GM12873 (cell line): ENCODE results near the gene ACVRL1.

Experiments
- TF ChIP-seq, protein P1 (sequence below): IDR thresholded peaks from 2 replicates; pipeline ENCODE4 v1.5.1; 2012; ENCODE audit warnings: low read depth, mild to moderate bottlenecking, moderate library complexity, low read length, control low read depth; ENCODE audit not compliant: insufficient read depth; ENCODE audit errors: missing control alignments

ACVRL1 gene

DNA sequence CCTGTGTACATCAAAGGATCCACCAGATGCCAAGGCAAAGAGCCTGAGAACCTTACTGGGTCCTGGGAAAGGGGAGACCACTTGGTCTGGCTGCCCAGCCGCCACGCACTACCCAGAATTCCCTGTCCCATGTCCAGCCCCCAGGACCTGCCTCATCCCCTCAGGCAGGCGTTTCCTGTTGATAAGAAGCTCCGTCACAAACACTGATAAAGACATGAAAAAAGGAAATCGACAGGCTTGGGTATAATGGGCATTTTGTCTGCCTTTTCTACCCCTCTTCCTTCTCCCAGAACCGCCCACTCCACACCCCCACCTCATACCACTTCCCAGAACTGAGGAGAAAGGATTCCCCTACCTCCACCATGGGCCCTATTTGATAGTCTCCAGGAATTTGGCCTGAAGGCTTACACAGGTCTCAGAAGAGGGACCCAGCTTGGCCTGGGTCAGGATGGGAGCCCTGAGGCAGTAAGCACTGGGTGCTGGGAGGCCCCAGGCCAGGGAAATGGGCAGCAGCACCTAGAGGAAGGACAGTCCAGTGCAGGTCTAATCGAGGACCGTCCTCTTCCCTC is 18.8 kb downstream of the ACVRL1 start:
- TF ChIP-seq, protein P1, sequence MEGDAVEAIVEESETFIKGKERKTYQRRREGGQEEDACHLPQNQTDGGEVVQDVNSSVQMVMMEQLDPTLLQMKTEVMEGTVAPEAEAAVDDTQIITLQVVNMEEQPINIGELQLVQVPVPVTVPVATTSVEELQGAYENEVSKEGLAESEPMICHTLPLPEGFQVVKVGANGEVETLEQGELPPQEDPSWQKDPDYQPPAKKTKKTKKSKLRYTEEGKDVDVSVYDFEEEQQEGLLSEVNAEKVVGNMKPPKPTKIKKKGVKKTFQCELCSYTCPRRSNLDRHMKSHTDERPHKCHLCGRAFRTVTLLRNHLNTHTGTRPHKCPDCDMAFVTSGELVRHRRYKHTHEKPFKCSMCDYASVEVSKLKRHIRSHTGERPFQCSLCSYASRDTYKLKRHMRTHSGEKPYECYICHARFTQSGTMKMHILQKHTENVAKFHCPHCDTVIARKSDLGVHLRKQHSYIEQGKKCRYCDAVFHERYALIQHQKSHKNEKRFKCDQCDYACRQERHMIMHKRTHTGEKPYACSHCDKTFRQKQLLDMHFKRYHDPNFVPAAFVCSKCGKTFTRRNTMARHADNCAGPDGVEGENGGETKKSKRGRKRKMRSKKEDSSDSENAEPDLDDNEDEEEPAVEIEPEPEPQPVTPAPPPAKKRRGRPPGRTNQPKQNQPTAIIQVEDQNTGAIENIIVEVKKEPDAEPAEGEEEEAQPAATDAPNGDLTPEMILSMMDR, result no peak

DNA sequence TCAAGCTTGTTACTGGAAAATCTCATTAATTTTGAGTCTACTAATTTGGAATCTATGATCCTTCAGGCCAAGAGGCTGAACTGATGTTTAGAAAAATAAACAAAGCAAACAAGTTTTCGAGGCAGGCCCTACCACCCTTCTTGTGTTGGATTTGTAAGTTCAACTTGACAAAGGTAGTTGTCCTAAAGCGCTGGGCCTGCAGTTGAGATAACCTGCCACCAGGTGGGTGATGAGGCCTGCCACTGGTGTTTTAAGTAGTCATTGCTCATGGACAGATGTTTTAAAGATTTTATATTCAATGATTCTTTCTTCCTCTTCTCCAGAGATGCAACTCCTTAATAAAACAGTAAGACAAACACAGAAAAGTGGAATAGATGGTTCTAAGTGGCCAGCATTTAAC is 19.4 kb downstream of the ACVRL1 start:
- TF ChIP-seq, protein P1, result peak; percentile 70

DNA sequence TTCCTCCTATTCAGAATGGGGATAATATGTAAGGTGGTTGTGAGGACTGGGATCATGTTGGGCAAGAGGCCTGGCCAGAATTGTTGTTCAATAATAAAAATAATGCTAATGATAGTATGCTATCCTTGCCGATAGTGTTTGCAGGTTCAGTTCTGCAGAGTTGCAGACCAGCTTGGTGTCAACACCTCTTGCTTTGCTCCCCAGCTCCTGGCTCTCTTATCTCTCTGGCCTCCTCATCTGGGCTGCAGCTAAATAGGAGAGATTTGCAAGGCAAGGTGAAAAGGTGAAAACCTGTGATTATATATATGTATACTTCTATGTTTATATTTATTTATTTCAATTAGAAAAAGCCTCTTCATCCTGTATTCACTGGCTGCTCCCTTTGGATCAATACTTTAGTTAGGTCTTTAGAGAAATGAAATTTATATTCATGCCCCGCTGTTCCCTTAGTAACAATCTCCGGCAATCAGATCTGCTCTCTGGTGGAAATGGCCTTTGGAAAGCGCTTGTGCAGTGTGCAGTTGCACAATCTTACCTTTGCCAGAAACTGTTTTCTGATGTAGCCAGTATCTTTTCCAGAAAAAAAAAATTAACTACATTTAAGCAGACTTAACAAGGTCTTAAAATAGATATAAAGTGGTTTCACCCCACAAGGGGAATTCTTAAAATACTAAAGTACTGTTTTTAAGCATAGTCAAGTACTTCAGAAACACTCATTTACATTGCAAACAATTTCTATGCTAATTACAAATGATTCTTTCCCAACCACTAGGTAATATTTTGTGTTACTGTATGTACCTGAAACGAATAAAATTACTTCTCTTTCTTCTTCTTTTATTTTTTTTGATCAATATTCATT is 25.1 kb downstream of the ACVRL1 start:
- TF ChIP-seq, protein P1, result no peak

- TF ChIP-seq, protein P1, result no peak
Observed at GRCh38 chr12:51934080-51934479, 26.8 kb downstream of the ACVRL1 start.

- TF ChIP-seq, protein P1, result no peak
Observed at GRCh38 chr12:51937926-51938325, 30.6 kb downstream of the ACVRL1 start.

DNA sequence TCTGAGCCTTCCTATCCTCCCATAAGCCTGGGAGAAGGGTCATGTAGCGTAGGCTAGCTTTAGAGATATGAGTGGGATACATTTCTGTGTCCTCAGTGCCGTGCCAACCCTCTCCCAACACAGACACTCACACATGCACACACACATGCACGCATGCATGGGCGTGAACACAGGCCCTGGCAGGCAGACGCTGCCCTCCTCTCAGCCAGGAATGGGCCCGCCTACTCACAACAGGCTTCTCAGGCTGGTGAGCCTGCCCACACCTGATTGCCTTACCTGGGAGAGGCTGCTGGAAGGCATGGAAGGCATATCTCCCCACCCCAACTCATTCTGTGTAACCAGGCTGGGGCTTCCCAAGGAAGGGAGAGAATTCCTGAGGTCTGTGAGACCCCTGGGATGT is 31.4 kb downstream of the ACVRL1 start:
- TF ChIP-seq, protein P1, result no peak

GRCh38 chr12:51941011-51941581 is 33.8 kb downstream of the ACVRL1 start:
- TF ChIP-seq, protein P1, result no peak
